Bronchial smooth muscle cell (primary cell): ENCODE measurements around the gene MPHOSPH9. TPM values are rescaled to one million over a fixed set of nuclear protein-coding genes. Genes with fewer than 3 reads are reported as not detected.

Experiments
- total RNA-seq: library from RNA; depleted of rRNA; stranded (reverse); fragments of >200 nt; gene quantifications from 2 replicates; pipeline ENCODE4 v1.2.1, GENCODE V29; 2014

Gene MPHOSPH9, protein sequence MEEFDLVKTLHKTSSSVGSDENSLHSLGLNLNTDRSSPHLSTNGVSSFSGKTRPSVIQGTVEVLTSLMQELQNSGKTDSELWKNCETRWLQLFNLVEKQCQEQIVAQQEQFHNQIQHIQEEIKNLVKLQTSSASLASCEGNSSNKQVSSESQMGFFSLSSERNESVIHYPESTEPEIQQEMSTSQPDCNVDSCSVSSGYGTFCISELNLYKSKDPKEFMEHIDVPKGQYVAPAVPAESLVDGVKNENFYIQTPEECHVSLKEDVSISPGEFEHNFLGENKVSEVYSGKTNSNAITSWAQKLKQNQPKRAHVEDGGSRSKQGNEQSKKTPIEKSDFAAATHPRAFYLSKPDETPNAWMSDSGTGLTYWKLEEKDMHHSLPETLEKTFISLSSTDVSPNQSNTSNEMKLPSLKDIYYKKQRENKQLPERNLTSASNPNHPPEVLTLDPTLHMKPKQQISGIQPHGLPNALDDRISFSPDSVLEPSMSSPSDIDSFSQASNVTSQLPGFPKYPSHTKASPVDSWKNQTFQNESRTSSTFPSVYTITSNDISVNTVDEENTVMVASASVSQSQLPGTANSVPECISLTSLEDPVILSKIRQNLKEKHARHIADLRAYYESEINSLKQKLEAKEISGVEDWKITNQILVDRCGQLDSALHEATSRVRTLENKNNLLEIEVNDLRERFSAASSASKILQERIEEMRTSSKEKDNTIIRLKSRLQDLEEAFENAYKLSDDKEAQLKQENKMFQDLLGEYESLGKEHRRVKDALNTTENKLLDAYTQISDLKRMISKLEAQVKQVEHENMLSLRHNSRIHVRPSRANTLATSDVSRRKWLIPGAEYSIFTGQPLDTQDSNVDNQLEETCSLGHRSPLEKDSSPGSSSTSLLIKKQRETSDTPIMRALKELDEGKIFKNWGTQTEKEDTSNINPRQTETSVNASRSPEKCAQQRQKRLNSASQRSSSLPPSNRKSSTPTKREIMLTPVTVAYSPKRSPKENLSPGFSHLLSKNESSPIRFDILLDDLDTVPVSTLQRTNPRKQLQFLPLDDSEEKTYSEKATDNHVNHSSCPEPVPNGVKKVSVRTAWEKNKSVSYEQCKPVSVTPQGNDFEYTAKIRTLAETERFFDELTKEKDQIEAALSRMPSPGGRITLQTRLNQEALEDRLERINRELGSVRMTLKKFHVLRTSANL
- 24.8 and 31.2 TPM in 2 replicates for total RNA-seq

DNA sequence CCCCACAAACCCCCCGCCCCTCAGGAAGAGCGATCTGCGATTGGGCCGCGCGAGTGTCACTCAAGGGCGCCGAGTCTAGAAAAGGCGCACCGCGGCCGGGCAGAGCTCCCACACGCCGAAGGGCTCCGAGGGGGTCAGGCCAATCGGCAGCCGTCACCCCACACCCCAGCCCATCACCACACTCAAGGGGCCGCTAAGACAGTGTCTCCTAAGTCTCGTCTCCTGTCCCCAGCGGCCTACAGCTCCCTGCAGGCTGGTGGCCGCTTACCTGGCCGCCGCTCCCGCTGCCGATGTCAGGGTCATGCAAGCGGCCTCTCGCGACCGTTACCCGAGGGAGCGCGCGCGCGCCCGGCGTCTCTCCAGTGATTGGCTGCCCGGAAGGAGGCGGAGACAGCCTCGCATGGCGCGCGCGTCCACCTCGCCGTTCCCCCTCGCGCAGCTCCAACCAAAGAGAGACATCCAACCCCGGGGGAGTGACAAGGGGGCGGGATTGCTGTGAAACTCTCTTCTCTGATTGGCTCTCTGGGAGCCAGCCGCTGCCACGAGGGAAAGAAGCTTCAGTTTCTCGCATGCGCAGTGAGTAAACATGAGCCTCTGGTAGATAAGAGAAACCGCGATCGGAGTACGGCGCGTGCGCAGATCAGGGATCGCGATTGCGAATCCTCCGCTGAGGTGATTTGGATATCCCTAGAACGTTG is at the start of gene MPHOSPH9, which contains the start of gene MTRFR:
Gene MPHOSPH9 (minus strand): TSS at position 335 of the 698 bp plus-strand sequence. CDS start 2,777 bp downstream, outside the sequence.
Gene MTRFR (plus strand): TSS at position 630 of the 698 bp plus-strand sequence. CDS start 20,239 bp downstream, outside the sequence.

DNA sequence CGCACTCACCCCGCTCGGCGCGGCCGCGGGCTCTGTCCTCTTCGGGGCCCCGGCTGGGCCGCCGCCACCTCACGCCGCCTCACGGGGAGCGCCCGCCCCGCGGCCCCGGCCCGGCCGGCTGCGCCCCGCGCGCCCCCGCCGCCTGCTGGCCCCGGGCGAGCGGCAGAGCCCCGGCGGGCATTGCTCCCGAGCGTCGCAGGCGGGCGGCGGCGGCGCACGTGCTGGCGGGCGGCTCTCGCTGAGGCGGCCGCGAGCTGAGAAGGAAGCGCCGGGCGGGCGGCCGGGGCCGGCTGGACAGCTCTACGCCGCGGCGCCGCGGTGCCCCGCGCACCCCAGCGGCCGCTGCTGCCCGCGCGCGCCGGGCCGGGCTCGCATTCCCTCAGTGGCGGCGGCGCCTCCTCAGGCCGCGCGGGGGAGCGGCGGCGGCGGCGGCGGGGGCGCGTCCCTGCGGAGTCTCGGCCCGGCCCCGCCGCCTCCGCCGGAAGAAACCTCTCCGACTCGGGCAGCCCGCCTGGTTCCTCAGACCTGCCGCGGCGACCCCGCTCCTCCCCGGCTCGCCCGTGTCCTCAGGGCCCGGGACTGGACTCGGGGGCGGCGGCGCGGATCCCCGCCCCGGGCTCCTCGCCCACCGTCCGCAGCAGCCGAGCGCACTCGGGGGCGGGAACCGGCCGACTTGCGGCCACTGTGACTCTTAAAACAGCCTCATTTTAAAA is 82.0 kb downstream of the MPHOSPH9 start, which contains the start of gene PITPNM2:
Gene PITPNM2 (minus strand): TSS at position 347 of the 713 bp plus-strand sequence. CDS start 116,500 bp downstream, outside the sequence.

Other genes starting within 250 kb of the MPHOSPH9 start
- gene PITPNM2, start 82.1 kb downstream of the MPHOSPH9 start, total RNA-seq = 7.3 and 10.2 TPM in 2 replicates
- 9.4 and 10.7 TPM in 2 replicates for gene MTRFR, start 295 bp upstream of the MPHOSPH9 start, total RNA-seq
- 121 and 138 TPM in 2 replicates for gene CDK2AP1, start 38.7 kb upstream of the MPHOSPH9 start, total RNA-seq
- gene SBNO1, start 131.7 kb upstream of the MPHOSPH9 start, total RNA-seq = 15.9 and 17.4 TPM in 2 replicates
- gene KMT5A, start 151.0 kb upstream of the MPHOSPH9 start, total RNA-seq = 29.6 and 37.9 TPM in 2 replicates
- gene RILPL2, start 203.5 kb upstream of the MPHOSPH9 start, total RNA-seq = 5.8 TPM in 2 replicates
- gene SNRNP35, start 225.0 kb upstream of the MPHOSPH9 start, total RNA-seq = 10.9 and 20.6 TPM in 2 replicates